Panc1 (cell line): ENCODE data around the gene GJC2. TPM values are rescaled to one million over a fixed set of nuclear protein-coding genes. Genes with fewer than 3 reads are reported as not detected.

Experiments used
- ATAC-seq: fragments of 200-7000 bp; cut with Tn5 transposase; 2 replicates; pipeline ENCODE4 v1.9.1; 2020; ENCODE audit warnings: mild to moderate bottlenecking, moderate library complexity
- BruUV-seq: library from RNA; stranded (reverse); fragments of 400-500 nt; replicated peaks from 2 replicates; lab custom pipeline; 2021; lab: Mats Ljungman, UMichigan
- CTCF ChIA-PET: fragments of 300-600 bp; sonication (Branson Sonifier 250); formaldehyde crosslinking; loops from one replicate; lab custom pipeline; 2022; ENCODE audit warnings: antibody characterized with exemption; lab: Charles Lee
- POLR2A ChIA-PET: fragments of 300-600 bp; sonication (Branson Sonifier 250); formaldehyde crosslinking; loops from one replicate; lab custom pipeline; 2022; ENCODE audit warnings: antibody characterized with exemption; lab: Charles Lee
- DNase-seq: peaks from one replicate; pipeline ENCODE4 v3.0.0-alpha.2; 2010; ENCODE audit warnings: low read depth, low spot score
- H3K27ac ChIP-seq: 2 replicates; pipeline ENCODE4 v1.5.1; 2011; ENCODE audit warnings: mild to moderate bottlenecking, low read length, inconsistent platforms
- H3K27me3 ChIP-seq: fragments of 200-500 bp; sonication (Bioruptor generic); 2 replicates; pipeline ENCODE4 v1.6.0; 2014; ENCODE audit warnings: low read length, inconsistent platforms; ENCODE audit not compliant: control insufficient read depth, insufficient read depth
- H3K36me3 ChIP-seq: fragments of 200-500 bp; sonication (Bioruptor generic); 2 replicates; pipeline ENCODE4 v1.5.1; 2014; ENCODE audit warnings: inconsistent platforms, mild to moderate bottlenecking, low read length, moderate library complexity; ENCODE audit not compliant: control insufficient read depth, insufficient read depth
- H3K4me1 ChIP-seq: 2 replicates; pipeline ENCODE4 v1.5.1; 2011; ENCODE audit warnings: inconsistent platforms, mild to moderate bottlenecking, low read length, moderate library complexity; ENCODE audit not compliant: control insufficient read depth, insufficient read depth
- H3K4me3 ChIP-seq, 2 experiments: 2 replicates each; pipeline ENCODE4 v1.5.1; 2011 to 2012; ENCODE audit warnings: low read depth in 2 of 2, low read length in 2 of 2, mild to moderate bottlenecking in 2 of 2, inconsistent platforms in 1 of 2, moderate library complexity in 1 of 2
- H3K9me3 ChIP-seq: fragments of 200-500 bp; sonication (Bioruptor generic); 2 replicates; pipeline ENCODE4 v1.5.1; 2014; ENCODE audit warnings: low read depth, mild to moderate bottlenecking, inconsistent platforms, low read length, moderate library complexity; ENCODE audit not compliant: control insufficient read depth, insufficient read depth
- POLR2AphosphoS5 ChIP-seq: IDR thresholded peaks from 2 replicates; pipeline ENCODE4 v1.6.1; 2012; ENCODE audit warnings: mild to moderate bottlenecking, low read depth, low read length, moderate library complexity
- SIN3A ChIP-seq: IDR thresholded peaks from 2 replicates; pipeline ENCODE4 v1.6.1; 2012; ENCODE audit warnings: low read depth, mild to moderate bottlenecking, low read length, moderate library complexity, borderline replicate concordance; ENCODE audit not compliant: insufficient read depth
- TCF7L2 ChIP-seq: IDR thresholded peaks from 2 replicates; pipeline ENCODE4 v1.6.1; 2011; ENCODE audit warnings: mild to moderate bottlenecking, low read depth, low read length, inconsistent platforms
- in situ Hi-C: cut with HindIII; loops from 2 replicates; pipeline ENCODE4 v1.10.0; 2016; ENCODE audit warnings: low sequenced_read_pairs, low pct_unique_long_range_greater_than_20kb
- intact Hi-C: fragments of 100-400 bp; cut with micrococcal nuclease; formaldehyde crosslinking; loops from one replicate; pipeline ENCODE4 v1.10.0; 2022; ENCODE audit not compliant: unreplicated experiment
- total RNA-seq: library from RNA; stranded (reverse); gene quantifications from one replicate; pipeline ENCODE4 v1.2.1, GENCODE V29; 2021; ENCODE audit not compliant: unreplicated experiment
- TF ChIP-seq, protein P1 (sequence below), 2 experiments: IDR thresholded peaks; 2 replicates each; pipeline ENCODE4 v1.6.1; 2011 to 2012; ENCODE audit warnings: low read depth in 2 of 2, control low read depth in 1 of 2, low read length in 1 of 2, mild to moderate bottlenecking in 1 of 2, moderate library complexity in 1 of 2; ENCODE audit not compliant: insufficient read depth in 1 of 2
- TF ChIP-seq, protein P2 (sequence below): fragments of 450-650 bp; IDR thresholded peaks from 2 replicates; pipeline ENCODE4 v1.5.1; 2017; ENCODE audit warnings: mild to moderate bottlenecking

Gene GJC2
- total RNA-seq, 1 experiment from 2014 or later: 2.4 TPM

DNA sequence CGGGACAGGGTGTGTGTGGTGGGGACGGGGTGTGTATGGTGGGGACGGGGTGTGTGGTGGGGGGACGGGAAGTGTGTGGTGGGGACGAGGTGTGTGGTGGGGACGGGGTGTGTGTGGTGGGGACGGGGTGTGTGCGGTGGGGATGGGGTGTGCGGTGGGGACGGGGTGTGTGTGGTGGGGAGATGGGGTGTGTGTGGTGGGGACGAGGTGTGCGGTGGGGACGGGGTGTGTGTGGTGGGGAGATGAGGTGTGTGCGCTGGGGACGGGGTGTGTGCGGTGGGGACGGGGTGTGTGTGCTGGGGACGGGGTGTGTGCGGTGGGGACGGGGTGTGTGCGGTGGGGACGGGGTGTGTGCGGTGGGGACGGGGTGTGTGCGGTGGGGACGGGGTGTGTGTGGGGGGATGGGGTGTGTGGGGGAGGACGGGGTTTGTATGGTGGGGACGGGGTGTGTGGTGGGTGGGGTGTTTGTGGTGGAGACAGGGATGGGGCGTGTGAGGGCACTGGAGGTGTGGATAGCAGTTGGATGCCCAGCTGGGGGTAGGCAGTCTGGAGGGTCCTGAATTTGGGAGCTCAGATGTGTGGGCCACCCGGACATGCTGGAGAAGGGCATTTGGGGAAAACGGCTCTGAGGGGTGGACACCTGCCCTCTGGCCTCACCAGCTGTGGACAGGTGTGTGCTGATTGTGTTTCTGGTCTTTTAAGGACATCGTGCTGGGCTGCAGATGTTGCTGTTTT is 32.7 kb downstream of the GJC2 start:
- intact Hi-C loops: no loop called here

DNA sequence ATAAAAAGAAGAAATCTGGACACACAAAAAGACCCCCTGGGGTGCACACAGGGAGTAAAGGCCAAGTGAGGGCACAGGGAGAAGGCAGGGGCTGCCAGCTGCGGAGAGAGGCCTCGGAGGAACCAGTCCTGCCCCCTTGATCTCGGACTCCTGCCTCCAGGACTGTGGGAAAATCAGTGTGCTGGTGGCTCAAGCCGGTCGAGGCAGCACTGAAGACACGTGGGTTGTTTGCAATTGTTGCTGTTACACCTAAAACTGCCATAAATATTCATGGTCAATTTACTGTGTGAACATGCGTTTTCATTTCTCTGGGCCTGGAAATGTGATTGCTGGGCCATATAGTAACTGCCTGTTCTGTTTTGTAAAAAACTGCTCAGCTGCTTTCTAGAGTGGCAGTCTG is 34.4 kb downstream of the GJC2 start:
- ChIA-PET CTCF (no interaction called here), POLR2A (no interaction called here)
- TF ChIP-seq POLR2AphosphoS5 (no peak), TCF7L2 (no peak), SIN3A (no peak)
- TF ChIP-seq, protein P1, sequence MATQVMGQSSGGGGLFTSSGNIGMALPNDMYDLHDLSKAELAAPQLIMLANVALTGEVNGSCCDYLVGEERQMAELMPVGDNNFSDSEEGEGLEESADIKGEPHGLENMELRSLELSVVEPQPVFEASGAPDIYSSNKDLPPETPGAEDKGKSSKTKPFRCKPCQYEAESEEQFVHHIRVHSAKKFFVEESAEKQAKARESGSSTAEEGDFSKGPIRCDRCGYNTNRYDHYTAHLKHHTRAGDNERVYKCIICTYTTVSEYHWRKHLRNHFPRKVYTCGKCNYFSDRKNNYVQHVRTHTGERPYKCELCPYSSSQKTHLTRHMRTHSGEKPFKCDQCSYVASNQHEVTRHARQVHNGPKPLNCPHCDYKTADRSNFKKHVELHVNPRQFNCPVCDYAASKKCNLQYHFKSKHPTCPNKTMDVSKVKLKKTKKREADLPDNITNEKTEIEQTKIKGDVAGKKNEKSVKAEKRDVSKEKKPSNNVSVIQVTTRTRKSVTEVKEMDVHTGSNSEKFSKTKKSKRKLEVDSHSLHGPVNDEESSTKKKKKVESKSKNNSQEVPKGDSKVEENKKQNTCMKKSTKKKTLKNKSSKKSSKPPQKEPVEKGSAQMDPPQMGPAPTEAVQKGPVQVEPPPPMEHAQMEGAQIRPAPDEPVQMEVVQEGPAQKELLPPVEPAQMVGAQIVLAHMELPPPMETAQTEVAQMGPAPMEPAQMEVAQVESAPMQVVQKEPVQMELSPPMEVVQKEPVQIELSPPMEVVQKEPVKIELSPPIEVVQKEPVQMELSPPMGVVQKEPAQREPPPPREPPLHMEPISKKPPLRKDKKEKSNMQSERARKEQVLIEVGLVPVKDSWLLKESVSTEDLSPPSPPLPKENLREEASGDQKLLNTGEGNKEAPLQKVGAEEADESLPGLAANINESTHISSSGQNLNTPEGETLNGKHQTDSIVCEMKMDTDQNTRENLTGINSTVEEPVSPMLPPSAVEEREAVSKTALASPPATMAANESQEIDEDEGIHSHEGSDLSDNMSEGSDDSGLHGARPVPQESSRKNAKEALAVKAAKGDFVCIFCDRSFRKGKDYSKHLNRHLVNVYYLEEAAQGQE (IDR thresholded peaks at IDR 0.05; ENCODE audit: insufficient read depth in 1 of 2, low read depth in 2 of 2, low read length in 1 of 2): no peak
- TF ChIP-seq, protein P2, sequence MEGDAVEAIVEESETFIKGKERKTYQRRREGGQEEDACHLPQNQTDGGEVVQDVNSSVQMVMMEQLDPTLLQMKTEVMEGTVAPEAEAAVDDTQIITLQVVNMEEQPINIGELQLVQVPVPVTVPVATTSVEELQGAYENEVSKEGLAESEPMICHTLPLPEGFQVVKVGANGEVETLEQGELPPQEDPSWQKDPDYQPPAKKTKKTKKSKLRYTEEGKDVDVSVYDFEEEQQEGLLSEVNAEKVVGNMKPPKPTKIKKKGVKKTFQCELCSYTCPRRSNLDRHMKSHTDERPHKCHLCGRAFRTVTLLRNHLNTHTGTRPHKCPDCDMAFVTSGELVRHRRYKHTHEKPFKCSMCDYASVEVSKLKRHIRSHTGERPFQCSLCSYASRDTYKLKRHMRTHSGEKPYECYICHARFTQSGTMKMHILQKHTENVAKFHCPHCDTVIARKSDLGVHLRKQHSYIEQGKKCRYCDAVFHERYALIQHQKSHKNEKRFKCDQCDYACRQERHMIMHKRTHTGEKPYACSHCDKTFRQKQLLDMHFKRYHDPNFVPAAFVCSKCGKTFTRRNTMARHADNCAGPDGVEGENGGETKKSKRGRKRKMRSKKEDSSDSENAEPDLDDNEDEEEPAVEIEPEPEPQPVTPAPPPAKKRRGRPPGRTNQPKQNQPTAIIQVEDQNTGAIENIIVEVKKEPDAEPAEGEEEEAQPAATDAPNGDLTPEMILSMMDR: no peak
- ATAC-seq: no peak
- in situ Hi-C loops: no loop called here
- Histone ChIP-seq H3K4me1 (no peaks in the 10 kb centered on the region), H3K27me3 (no peaks in the 10 kb centered on the region), H3K4me3 (no peak overlapping the region), H3K27ac (no peak overlapping the region), H3K9me3 (no peaks in the 10 kb centered on the region), H3K36me3 (no peaks in the 10 kb centered on the region)
- intact Hi-C loops: no loop called here
- no peak for DNase-seq
- BruUV-seq: no TSS peak

More for the DNA sequence above, 32.7 kb downstream of the GJC2 start:
- ChIA-PET POLR2A (no interaction called here), CTCF (no interaction called here)
- H3K4me1 ChIP-seq: no peaks in the 10 kb centered on the region
- H3K27ac ChIP-seq: no peak overlapping the region
- no peak for DNase-seq
- no peak overlapping the region for H3K4me3 ChIP-seq
- H3K27me3 ChIP-seq: no peaks in the 10 kb centered on the region
- in situ Hi-C loops: no loop called here
- no peaks in the 10 kb centered on the region for H3K36me3 ChIP-seq
- ATAC-seq: no peak
- H3K9me3 ChIP-seq: no peaks in the 10 kb centered on the region
- no TSS peak for BruUV-seq
- TF ChIP-seq SIN3A (no peak), POLR2AphosphoS5 (no peak), TCF7L2 (no peak)
- TF ChIP-seq, protein P2: no peak
- TF ChIP-seq, protein P1 (IDR thresholded peaks at IDR 0.05; ENCODE audit: insufficient read depth in 1 of 2, low read depth in 2 of 2, low read length in 1 of 2): no peak
